ENCODE data around the gene MOB1A.

MOB1A gene

GRCh38 chr2:74103763-74104162, 74.9 kb downstream of the MOB1A start:
- DNase-seq (ENCODE audit: low read depth), result no peak

All from activated T-helper 9 cell treated with anti-CD3 and anti-CD28 coated beads, Interleukin-2, amount 50 U/mL, for 16 hours (primary cell).